T follicular helper cell (primary cell): ENCODE measurements around the gene FTO.
A peak's percentile ranks its signal among the peaks of the same experiment; 100 is the strongest.
"Not testable (repeated sequence)": the region's sequence is repeated elsewhere in the genome, so short reads cannot be mapped to it uniquely, and the experiment has no call there.

ENCODE experiments used
- DNase-seq: peaks from one replicate; pipeline ENCODE4 v3.0.0-alpha.2; 2020; ENCODE audit warnings: low read depth

FTO gene

GRCh38 chr16:53865494-53865863 is 161.5 kb downstream of the FTO start:
- no peak for DNase-seq

- no peak for DNase-seq
These were observed 162.6 kb downstream of the FTO start for GRCh38 chr16:53866520-53866919.

DNA sequence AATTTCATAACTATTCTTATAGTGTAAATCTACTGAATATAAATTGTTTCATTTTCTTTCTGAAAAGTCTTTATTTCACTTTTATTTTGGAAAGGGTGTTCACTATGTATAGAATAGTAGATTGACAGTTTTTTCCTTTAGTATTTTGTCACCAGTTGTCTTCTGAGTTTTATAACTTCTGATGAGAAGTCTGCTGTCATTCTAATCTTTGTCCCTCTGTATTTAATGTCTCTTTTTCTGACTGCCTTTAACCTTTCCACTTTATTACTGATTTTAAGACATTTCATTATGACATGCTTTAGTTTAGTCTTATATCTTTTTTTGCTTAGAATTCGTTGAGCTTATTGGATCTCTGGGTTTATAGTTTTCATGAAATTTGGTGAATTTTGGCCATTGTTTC is 166.9 kb downstream of the FTO start:
- DNase-seq = no peak

DNA sequence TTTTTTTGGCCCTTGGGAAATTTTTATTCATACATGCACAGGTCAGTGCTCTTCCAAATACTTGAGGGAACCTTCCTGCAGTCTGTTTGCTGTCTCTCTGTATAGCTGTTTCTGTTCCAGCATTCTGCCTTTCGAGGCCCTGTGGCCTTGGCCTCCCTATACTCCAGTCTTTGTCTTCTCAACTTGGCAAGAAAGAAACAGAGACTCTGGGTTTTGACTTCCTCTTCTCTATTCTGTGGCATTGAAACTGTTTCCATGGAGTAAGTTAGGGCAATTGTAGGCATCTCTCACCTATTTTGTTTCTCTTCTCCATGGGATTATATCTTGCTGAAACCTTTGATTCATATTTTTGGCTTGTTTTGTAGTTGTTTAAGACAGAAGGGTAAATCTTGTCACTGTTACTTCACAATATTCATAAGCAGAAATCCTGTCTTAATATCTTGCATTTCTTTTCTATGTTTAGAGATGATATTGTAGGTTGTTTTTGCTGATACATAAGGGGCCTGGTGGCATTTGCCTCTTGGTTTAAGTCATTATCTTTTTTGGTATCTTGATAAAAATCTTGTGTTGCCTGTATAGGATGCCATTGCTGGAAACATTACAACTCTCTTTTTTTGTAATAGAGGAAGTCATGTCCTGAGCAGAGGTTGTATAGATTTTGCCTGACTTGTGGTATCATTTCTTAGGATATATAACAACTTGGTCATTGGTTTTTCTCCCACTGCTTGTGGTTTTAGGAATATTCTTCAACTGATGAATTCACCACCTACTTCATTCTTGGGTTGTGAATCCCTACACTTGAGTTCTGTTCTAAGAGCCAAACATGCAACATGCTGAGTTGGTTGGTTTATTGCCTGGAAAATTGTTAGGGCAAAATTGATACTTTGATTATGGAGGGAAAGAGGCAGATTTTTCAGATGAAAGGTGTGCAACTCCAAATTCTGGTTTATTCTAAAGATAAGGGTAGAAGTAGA is 168.6 kb downstream of the FTO start:
- no peak for DNase-seq

DNA sequence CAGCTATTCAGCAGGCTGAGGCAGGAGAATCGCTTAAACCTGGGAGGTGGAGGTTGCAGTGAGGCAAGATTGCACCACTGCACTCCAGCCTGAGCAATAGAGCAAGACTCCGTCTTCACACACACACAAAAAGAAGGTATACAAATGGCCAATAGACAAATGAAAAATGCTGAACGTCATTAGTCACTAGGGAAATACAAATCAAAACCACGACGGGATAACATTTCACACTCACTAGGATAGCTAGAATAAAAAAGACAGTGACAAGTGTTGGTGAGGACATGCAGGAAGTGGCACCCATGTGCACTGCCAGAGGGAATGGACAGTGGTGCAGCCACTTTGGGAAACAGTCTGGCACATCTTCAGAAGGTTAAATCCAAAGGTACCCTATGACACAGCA is 172.9 kb downstream of the FTO start:
- DNase-seq = no peak

DNA sequence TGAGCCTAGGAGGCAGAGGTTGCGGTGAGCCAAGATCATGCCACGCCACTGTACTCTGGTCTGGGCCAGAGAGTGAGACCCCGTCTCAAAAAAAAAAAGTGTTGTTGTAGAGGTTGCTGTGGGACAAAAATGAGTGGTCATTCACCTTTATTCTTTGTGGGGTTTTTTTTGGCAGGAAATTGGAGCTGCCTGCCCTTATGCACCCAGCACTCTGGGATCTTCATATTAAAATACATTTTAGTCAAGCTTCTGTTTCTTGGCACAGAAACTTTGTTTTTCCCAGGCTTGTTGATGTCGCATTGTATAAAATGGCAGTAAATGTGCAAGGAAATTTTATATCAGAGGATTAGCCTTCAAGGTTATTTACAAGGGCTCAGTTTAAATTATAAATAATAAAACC is 174.3 kb downstream of the FTO start:
- DNase-seq = no peak

DNA sequence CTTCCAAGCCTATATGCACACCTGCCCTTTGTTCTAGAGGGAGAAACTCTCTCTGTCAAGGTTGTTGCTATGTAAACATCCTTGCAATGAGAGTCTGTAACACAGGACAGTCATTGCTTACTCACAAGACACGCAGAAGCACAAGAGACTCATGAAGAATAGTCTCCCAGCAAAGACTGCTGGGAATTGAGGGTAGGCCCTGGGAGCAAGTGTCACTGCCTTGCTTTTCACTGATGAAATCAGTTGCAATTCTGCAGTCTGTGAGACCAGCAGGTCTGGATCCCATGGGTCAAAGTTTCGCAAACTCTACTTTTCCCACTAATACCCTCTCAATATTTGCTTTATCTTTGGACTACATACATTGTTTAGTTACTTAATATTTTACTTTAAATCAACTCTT is 177.4 kb downstream of the FTO start:
- no peak for DNase-seq

DNA sequence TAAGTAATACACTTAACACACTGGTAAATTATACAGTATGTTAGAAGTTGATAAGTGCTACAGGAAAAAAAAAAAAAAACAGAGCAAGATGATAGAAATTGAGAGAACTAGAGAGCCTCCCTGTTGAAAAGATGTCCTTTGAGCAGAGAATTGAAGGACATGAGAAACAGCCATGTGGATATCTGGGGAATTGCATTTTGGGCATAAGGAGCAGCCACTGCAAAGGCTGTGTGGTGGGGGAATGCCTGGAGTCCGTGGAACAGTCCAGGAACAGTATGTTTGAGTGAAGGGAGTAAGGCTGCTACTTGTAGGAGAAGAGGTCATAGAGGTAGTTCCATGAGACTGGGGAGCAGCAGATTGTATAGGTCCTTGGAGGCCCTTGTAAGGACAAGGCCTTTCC is 178.4 kb downstream of the FTO start:
- DNase-seq = no peak

- DNase-seq = no peak
These were observed 180.8 kb downstream of the FTO start for GRCh38 chr16:53884748-53885147.

- DNase-seq = no peak
These were observed 182.8 kb downstream of the FTO start for GRCh38 chr16:53886482-53887378.

DNA sequence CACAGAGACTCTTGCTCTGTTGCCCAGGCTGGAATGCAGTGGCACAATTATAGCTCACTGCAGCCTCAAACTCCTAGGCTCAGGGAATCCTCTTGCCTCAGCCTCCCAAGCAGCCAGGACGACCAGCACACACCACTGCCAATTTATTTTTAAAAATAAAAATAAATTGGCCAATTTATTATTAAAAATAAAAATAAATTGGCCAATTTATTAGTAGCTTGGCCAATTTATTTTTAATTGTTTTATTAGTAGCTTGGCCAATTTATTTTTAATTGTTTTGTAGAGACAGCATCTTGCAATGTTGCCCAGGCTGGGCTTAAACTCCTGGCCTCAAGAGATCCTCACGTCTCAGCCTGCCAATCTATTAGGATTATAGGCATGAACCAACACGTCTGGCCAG is 184.3 kb downstream of the FTO start:
- no peak for DNase-seq

DNA sequence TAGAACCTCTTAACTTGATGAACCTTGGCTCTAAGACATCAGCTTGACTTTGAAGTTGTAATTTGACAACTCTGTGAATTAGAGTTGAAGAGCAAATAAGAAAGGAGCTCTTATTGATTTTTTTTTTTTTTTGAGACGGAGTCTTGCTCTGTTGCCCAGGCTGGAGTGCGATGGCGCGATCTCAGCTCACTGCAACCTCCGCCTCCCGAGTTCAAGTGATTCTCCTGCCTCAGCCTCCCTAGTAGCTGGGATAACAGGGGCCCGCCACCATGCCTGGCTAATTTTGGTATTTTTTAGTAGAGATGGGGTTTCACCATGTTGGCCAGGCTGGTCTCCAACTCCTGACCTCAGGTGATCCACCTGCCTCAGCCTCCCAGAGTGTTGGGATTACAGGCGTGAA is 186.9 kb downstream of the FTO start:
- DNase-seq = not testable (repeated sequence)

- DNase-seq = no peak
These were observed 187.6 kb downstream of the FTO start for GRCh38 chr16:53891409-53892139.

GRCh38 chr16:53892155-53892554 is 188.2 kb downstream of the FTO start:
- peak; percentile 2 for DNase-seq

- DNase-seq = no peak
These were observed 189.9 kb downstream of the FTO start for GRCh38 chr16:53893731-53894435.

- no peak for DNase-seq
These were observed 190.7 kb downstream of the FTO start for GRCh38 chr16:53894686-53895085.

DNA sequence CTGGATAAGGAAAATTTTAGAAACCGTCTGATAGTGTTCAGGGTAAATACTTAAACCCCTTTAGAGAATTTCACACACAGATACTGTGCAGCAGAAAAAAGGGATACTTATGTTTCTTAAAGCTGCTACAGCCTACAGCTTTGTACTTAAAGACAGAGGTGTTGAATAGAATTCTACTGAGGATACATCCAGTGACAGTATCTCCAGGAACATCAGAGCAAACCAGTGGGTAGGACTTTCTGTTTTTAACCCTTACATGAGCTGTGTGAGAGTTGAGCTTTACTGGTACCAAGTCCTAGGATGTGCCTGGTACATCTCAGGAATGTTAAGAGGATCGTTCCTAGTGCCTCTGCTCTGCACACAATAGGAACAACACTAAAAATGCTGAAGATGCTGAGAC is 191.5 kb downstream of the FTO start:
- DNase-seq = no peak

- no peak for DNase-seq
These were observed 191.9 kb downstream of the FTO start for GRCh38 chr16:53895851-53896250.

DNA sequence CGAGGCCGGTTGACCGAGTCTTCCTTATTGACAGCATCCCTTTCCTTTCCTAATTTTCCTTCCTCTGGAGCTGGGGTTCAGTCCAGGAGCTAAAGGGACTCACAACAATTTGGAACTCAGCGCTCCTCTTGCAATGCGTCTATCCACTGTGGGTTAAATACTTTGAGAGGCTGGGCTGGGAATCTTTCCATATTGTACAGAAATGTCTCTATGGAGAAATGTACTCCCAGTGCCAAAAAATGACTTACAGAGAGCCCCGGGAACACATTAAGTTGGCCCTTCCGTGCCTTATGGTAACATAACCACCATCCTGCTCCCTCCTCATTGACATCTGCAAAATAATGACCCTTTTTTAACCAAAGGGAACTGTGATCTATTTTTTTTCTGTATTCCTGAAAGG is 192.8 kb downstream of the FTO start:
- no peak for DNase-seq

DNA sequence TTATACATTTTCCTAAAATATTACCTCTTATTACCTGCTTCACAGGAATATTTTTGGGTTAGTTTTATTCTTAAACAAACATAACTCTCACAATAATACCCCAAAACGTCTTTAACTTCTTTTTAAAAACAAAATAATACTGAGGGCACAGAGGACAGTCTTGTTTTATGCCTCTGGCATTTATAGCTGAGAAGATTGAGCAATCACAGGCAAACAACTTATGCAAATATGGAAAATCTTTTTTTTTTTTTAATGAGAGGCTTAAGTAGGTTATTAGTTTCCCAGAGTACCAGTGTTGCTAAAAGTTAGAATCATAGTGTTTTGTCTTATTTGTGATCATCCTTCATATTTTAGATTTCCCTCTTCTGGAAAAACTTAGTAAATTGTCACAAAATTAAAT is 195.0 kb downstream of the FTO start:
- DNase-seq = no peak

DNA sequence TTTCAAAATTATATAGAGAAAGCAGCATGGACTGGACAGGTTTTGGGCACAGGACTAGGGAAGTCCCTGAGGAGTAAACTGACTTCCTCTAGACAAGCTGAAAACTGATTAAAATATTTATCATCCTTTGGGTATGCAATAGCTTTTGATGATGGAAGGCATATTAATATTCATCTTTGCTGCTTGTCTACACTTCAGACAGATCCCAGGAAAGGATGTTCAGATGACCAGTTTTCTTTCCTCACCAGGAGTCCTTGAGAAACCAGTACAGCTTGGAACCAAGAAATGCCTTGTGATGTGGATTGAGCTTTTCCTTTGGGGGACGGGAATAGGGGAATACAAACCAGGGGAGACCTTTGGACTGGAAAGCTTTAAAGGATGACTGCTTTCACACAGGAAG is 195.5 kb downstream of the FTO start:
- DNase-seq = no peak

GRCh38 chr16:53900667-53901066 is 196.7 kb downstream of the FTO start:
- DNase-seq = no peak
